Stimulated activated CD8-positive, alpha-beta memory T cell treated with anti-CD3 and anti-CD28 coated beads, Interleukin-2, amount 100 ng/mL, for 1 hour (primary cell): ENCODE measurements around the gene CEP85L.
"Not testable (repeated sequence)": the region's sequence is repeated elsewhere in the genome, so short reads cannot be mapped to it uniquely, and the experiment has no call there.

Experiments
- DNase-seq, 2 donors: peaks; one replicate each; pipeline ENCODE4 v3.0.0-alpha.2; 2020; ENCODE audit warnings: low read depth in 2 of 2

The CEP85L gene

GRCh38 chr6:118500130-118501015, 151.0 kb downstream of the CEP85L start:
- DNase-seq: no peak

DNA sequence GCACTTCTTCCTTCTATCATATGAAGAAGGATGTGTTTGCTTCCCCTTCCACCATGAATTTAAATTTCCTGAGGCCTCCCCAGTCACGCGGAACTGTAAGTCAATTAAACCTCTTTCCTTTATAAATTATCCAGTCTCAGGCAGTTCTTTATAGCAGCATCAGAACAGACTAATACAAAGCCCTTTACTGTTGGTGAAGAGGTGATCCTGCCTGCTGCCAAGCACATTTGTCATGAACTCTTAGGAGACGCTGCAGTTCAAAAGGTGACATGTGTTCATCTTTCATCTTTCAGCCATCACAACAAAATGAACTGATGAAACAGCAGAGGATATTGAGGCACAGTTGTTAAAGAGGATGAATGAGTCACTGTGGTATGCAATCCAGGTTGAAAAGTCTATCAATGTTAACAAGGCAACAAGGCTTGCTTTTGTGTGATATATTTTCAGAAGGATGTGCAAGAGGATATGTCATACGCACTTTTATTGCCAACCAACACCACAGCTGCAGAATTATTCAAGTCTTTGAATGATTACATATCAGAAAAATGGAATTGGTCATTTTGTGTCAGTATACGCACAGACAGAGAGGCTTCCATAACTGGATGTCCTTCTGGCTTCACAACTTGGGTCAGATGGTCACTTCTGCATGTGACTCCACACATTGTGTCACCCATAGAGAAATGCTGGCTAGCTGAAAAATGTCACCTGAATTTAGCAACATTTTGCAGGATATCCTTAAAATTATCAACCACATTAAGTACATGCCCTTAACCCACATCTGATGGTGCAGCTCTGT, 155.7 kb downstream of the CEP85L start:
- DNase-seq: no peak

- DNase-seq: no peak
Measured at GRCh38 chr6:118494091-118494490, 157.3 kb downstream of the CEP85L start.

DNA sequence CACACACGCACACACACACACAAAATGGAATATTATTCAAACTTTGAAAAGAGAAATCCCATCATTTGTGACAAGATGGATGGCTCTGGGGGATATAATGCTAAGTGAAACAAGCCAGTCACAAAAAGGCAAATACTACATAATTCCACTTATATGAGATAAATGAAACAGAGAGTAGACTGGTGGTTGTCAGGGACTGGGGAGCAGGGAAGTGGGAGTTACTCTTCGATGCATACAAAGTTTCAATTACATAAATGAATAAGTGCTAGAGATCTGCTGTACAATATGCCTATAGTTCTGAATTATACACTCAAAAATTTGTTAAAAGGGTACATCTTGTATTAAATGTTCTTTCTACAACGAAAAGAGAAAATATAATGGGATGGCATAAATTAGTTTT, 161.4 kb downstream of the CEP85L start:
- DNase-seq: no peak

DNA sequence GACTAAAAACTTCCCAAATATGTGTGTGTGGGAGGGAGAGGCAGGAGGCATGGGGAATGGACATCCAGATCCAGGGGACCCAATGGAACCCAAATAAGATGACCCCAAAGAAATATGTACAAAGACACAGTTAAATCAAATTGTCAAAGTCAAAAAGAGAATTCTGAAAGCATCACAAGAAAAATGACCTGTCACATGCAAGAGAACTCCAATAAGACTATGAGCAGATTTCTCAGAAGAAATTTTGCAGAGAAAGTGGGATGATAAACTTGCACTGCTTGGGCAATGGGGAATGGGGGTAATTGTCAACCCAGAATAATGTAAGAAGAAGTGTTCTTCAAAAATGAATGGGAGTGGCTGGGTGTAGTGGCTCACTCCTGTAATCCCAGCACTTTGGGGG, 162.8 kb downstream of the CEP85L start:
- no peak for DNase-seq

GRCh38 chr6:118485601-118486550, 165.5 kb downstream of the CEP85L start:
- no peak for DNase-seq

- no peak for DNase-seq
Measured at GRCh38 chr6:118476551-118476950, 174.8 kb downstream of the CEP85L start.

DNA sequence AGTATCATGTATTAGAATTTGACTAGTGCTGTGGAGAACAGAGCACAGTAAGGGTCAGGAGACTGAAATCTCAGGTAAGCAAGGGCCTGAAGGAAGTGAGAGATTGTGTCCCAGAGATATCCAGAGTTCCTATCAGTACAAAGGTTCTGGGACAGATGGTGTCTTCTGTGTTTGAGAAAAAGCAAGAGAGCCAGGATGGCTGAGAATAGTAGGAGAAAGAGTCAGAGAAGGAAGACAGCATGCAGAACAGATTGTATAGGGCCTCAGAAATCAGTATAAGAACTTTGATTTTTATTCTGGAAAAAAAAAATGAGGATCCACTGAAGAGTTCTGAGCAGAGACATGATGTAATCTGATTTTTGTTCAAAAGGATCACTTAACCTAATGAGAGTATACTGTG, 178.1 kb downstream of the CEP85L start:
- DNase-seq: no peak

GRCh38 chr6:118469468-118469867, 181.9 kb downstream of the CEP85L start:
- DNase-seq: no peak

DNA sequence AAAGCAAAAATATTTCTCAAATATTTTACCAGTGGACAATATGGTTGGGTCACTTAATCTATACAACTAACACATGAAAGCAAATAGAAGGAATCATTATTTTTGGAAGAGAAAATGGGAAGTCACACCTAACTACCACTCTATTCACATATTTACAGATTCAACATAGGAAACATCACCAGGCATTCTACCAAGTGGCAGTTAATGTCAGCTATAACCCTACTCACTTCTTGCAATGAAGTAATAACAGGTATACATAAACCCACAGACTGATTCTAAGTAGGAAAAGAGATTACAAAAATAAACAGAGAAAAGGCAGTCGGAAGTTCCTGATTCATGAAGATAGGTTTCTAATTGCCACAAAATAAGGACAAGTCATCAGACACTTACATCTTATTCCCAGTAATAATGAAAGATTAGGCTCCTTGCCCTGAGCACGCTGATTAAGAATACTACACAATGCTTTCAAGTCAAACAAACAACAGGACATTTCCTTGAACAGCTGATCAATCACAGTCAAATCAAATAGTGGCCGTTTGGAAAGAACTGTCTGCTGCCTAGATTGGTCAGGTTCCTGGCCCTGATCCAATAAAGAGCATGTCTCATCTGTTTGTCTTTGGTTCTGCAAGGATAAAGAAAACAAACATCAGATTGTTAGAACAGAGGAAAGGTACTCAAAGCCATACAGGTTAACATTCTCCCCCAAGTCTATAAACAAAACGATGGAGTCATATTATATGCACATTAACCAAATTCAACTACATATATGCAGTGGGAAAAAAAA, 182.5 kb downstream of the CEP85L start:
- no peak for DNase-seq

DNA sequence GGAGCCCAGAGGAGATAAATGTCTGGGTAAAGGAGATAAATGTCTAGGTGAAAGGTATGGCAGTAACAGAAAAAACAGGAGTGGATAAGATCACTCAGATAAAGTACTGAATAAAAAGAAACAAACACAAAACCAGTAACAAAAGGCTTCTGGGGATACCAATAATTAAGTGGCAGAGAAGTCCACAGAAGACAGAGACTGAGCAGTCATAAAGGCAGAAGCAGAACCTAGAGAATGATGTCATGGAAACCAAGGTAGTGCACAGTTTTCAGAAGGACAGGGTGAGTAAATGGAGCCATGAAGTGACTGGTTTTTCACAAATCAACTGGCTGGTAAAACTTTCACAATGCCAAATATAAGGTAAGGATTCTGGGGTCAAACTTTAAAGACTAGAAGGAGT, 184.2 kb downstream of the CEP85L start:
- DNase-seq: no peak

DNA sequence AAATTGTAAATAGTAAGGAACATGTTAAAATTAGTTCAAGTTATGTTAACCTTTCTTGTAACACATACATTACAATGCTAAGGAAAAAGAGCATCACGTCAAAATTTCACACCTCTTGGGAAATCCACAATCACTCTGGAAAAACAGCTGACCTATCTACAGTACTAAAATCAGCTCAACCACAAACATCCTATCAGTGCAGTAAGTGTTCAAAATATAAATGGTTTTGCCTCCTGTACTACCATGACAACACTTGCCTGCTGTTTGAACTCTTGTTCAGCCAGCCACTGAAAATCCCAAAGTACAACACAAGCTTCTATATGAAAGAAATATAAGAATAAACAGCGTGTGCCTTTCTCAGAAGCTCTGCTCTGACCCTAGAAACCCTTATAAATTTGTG, 186.8 kb downstream of the CEP85L start:
- no peak for DNase-seq

DNA sequence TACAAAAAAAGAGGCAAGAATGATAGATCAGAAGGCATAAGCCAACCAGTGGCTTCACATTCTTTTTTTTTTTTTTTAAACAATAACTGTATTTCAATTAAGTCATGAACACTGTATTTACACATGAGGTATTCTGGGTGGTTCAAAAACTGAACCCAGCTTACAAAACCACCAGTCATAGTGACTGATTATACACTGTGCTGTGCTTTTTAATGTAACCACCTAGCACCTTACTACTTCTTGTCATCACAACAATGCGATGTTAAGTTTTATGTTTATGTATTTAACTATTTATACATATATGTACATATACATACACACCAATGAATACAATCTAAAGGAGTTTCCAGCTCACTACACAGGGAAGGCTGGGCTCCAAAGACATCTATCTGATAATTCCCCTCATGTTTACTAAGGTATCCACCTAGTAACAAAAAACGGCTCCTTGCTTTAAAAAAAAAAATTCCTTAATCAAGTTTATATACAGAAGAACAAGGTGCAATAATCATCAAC, 190.4 kb downstream of the CEP85L start:
- no peak for DNase-seq

DNA sequence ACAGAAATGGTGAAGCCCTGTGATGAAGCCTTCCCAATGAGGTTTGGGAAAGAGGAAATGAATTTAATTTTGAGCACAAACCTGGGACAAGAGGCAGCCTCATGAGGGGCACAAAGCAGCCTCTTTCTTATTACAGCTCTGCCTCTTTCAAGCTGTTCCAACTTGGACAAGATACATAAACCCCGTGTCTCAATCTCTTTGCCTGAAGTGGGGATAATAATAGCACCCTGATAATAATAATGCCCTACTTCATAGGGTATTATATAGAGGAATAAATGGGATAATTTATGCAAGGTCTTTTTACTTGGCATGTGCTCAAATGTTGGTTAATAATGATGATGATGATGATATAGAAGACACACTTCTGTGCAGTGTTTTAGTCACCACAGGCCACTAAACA, 194.4 kb downstream of the CEP85L start:
- no peak for DNase-seq

GRCh38 chr6:118451839-118452238, 199.6 kb downstream of the CEP85L start:
- DNase-seq: no peak

- no peak for DNase-seq
Measured at GRCh38 chr6:118444796-118445195, 206.6 kb downstream of the CEP85L start.

DNA sequence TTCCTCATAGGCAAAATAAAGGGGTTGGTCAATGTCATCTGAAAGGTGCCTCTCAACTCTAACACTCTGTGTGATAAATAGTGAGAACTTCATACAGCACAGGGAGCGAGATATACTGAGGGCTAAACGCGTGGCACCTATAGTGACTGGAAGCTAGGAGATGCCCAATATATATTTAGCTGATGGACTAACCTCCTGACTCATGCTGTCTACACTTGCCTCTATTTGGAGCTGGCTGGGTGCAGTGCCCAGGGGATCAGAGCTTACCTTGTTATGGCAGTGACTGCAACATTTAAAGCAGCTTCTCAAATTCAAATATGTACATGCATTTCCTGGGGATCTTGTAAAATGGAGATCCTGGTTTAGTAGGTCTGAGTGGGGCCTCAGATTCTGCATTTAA, 214.9 kb downstream of the CEP85L start:
- no peak for DNase-seq

GRCh38 chr6:118434147-118434546, 217.2 kb downstream of the CEP85L start:
- not testable (repeated sequence) for DNase-seq

GRCh38 chr6:118421312-118421711, 230.1 kb downstream of the CEP85L start:
- DNase-seq: not testable (repeated sequence)

DNA sequence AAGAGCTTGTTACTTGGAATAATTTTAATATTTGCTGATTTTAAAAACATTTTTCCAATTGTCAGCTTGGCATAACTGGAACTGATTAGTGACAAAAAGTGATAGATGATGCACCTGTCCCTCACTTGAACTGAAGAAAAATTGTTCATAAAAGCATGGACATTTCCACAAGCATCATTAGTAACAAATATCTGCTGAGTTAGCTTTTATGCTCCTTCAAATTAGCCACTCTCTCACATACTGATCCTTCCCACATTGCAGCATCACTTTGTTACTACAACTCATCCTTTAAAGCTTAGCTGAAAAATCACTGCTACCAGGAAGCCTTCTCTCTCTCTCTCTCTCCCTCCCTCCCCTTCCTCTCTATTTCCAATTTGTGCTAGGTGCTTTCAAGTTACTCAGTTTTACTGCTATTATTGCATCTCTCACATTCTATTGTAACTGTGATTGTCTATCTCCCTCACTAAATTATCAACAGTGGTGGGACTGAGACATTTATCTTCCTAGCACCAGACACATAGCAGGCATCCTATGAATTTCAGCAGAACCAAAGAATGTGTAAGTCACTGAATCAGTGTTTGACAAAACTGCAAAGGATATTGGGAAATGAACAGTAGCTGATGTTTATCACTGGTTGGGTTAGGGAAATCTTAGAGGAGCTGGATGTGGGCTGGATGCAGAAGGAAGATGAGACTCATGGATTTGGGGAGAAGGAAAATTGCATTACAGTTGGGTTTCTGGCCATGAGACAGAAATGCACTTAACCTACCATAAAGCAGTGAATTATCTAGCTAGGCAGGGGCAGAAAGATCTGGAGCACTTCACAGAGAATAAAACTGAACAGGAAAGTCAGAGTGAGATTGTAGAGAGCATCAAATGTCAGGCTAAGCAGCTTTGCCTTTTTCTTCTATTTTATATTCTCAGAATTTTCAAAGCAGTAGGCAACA, 231.7 kb downstream of the CEP85L start:
- no peak for DNase-seq
